ENCODE data around the gene MARK2.

The MARK2 gene

DNA sequence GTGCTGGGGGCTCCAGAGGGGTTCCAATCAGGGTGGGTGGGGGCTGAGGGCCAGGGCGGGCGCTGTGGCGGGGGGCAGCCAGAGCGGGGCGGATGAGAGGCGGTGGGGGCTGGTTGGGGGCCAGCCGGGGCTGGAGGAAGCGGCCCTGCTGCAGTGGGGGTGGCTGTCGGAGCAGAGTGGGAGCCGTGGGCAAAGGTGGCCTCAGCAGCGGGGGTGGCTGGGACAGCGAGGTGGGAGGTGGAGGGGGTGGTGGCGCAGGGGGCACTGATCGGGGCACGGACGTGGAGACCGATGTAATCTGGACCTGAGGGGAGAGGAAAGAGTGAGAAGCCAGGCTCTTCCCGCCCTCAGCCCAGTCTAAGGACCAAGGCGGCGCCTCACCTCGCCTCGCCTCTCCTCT lies 73.0 kb downstream of the MARK2 start:
- FAIRE-seq = no peak

DNA sequence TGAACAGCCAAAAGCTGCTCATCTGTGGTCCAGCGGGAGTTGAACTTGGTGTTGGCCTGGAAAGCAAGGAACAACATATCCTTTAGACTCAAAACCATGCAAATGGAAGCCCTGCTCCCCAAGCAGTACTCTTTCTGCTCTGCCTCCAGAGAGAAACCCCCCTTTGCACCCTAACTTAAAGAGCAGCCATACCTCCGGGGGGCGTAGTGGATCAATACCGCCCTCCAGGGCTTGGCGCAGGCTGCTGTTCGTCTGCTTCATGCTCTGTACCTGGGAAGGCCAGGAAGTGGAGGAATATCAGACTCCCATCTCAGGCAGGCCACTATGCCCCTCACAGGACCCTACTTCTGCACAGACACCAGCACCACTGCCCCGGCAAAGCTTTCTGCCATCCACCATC lies 73.8 kb downstream of the MARK2 start:
- no peak for FAIRE-seq

DNA sequence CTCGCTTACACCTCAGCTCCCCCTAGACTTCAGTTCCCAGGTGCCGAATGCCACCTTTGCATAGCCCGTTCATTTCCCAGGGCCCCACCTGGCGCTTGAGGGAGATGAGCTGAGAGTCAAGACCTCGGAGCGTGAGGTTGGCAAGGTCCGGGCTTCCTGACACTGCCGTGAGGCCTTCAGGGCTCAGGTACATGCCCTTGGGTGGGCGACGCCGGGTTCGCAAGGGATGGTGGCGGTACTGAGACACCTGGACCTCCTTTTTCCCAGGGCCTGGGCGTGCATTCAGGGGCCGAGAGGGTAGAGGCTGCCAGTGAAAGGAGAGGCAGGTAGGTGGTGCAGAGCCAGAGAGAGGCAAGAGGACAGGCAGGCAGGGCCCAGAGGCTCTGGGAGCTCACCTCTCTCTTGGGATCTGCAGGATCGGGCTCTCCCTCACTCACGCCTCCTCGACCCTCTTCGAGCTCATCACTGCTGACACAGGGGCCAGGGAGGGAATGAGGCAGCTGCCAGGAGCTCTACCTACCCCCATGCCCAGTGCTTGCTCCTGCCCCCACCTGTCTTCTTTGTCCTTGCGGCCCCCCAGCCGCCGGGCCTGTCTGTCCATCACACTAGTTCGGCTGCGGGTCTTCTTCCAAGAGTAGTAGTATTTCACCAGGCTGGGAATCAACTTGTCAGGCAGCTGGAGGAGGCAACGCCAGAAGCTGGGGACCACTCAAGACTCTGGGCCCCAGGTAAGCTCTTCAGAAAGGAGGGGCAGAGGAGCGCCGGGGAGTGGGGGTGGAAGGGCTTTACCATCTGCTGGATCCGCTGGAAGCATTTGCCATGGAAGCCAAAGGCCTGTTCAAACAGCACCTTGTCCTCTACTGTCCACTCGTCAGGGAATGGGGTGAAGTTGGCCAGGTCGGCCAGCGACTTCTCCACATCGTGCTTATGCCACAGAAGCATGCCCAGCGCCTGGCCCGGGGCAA lies 75.2 kb downstream of the MARK2 start:
- FAIRE-seq = no peak

DNA sequence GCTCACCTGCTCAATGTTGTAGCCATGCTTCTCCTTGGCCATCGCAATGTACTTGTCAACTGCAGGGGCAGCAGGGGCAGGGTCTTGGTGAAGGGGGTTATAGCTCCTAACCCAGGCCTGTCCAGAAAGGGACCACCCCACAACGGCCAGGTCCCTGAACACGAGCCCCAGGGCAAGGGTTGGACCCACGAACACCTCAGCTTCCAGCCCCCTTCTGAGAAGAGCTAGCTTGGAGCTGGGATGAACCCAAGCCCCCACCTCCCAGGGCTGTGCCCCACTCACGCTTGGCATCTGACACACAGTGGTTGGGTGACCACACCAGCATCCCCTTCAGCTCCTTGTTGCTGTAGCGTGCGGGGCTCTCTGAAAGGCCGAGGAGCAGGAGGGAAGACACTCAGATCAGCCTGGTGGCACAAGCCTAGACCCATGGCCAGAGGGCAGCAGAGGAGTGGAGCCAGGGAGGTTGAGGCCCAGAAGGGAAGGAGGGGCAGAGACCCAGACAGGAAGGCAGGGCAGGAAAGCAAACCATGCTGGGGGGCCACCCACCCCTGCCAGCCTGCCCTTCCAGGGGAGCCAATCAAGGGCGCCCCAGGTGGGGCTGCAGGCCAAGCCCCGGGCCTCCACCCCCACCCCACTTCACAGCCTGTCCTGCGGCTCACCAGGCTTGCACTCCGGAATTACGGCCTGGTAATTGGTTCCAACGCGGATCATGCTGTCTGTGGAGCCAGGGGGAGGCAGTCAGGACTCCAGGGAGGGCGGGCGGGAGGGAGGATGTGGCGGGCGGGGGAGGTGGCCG lies 76.2 kb downstream of the MARK2 start:
- FAIRE-seq = no peak

DNA sequence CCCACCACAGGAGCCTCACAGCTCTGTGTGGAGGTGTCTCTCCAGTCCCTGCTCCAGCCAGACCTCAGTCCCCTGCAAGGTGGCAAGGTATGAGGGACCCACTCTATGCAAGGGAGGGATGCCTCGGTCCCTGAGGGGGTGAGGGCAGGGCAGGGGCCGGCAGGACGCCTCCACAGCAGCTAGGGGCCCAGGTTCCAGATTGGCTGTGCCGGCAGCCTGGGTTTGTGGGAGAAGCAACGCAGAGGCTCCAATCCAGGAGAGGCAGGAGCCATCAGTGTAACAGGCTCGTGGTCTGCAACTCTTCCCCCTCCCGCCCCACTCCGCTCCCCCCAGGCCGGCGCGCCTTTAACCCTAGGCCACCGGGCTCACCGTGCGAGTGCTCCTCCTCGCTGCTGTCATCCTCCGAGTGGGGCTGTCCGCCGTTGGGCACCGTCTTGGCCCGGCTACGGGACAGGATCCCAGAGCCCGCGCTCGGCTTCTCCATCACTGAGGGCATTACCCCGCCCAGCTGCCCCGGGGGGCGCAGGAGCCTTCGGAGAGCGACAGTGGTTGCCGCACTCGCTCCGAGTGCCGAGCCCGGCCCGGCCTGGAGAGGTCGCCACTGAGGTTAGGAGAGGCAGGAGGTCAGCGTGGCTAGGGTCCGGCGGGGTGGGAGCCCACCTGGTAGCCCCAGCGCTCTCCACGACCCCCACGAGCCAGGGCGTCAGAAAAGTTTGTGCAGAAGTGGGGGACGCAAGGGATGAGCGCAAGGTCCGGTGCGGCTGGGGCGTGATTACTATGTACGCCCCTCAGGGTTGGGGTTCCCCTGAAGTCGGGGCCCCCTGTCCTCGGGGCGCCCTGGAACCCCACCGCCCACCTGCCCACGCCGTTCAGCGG lies 77.3 kb downstream of the MARK2 start:
- FAIRE-seq = no peak

DNA sequence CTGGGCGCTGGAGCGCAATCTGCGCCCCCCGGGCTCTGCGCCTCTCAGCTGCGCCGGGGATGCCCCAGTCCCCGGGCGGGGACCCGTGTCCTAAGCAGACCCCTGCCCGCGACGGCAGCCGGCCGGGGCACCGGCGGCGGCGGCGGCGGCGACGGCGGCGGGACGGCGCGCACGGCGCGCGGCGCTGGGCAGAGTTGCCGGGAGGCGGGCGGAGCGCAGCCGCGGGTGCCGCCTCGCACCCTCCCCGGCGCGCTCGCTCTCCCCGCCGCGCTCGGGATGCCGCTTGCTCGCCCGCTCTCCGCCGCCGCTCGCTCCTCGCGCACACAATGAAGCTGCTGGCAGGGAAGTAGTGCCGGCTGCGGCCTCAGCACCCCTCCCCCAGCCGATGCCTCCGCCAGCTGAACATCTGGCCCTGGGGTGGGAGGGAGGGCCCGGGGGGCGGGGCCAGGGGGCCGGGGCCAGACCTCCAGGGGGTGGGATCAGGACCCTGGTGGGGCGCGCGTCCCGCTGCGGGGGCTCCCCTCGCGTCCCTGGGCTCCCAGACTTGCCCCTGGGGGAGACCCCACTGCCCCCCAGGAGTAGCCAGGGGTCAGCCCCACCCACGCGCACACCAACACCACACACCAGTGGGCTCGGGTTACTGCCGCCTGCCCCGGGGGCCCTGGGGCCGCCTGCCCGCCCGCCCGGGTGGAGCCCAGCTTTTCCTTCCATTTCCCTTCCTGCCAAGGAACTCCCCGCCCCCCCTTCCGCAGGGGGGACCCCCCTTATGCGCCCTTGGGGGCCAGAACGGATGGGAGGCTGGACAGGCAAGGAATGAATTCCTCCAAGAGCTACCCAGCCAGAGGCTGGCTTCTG lies 78.2 kb downstream of the MARK2 start, which contains the start of gene RCOR2:
TSS of gene RCOR2 (minus strand) at position 328 of the 855 bp plus-strand sequence. CDS start 708 bp downstream, outside the sequence.
- FAIRE-seq = no peak

DNA sequence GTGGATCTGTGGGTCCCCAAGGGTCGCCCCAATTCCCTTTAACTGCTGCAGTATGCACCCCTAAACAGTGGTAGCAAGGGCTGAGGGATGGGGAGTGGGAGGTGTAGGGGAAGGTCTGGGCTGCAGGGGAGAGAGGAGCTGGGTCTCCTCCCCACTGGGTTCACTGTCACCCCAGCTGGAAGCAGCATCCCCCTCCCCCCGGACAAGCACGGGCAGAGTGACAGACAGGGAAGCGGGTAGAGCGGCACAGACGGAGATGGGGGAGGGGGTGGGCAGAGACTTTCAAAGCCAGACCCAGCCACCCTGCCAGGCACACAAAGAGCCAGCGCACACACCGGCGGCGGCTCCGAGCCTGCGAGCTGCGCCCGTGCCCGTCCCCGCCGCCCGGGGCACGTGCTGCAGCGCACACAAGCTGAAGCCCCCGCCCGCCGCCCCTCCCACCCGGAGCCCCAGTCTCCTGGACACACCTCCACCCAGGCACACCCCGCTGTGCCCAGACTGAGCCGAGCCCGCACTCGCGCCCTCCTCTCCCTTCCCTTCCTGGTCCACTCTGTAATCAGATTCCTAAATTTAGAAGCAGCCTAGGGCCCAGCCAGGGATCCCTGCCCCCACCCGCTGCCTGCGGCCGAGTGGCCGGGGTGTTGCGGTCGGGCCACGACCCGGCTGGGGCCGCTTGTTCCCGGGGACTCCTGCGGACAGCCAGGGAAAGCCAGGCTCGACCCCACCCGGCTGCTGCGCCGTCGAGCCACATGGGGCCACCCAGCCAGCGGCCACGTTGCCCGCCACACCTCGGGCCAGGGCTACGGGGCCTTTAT lies 79.0 kb downstream of the MARK2 start:
- FAIRE-seq = no peak

DNA sequence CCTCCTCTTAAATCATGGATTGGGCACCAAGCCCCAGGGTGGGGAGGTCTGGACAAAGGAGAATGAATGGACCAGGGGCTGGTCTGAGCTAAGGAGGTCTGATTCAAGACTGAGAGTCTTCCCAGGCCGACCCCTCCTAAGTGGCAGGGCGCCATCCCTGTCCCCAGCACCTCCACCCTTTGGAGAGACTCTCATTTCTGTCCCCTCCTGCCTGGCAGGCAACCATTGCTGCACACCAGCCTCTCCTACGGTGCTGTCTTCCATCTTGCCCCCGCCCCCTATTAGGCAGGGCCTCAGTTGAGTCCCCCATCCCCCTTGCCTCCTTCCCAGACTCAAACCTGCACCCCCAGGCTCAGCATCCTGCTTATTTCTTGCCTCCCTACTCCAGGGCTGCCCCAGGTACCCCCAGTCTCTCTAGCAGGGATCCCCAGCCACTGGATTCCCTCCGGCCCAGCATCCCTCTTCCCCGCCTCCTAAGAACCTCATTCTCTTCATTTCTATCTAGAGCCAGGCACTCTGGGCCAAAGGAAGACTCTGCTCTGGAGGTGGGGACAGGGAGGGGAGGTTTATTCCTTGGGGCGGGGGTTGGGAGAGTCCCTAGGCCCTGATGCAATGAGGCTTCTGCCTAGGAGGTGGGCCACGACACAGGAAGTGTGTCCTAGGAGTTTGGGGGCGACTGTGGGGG lies 79.7 kb downstream of the MARK2 start:
- no peak for FAIRE-seq

DNA sequence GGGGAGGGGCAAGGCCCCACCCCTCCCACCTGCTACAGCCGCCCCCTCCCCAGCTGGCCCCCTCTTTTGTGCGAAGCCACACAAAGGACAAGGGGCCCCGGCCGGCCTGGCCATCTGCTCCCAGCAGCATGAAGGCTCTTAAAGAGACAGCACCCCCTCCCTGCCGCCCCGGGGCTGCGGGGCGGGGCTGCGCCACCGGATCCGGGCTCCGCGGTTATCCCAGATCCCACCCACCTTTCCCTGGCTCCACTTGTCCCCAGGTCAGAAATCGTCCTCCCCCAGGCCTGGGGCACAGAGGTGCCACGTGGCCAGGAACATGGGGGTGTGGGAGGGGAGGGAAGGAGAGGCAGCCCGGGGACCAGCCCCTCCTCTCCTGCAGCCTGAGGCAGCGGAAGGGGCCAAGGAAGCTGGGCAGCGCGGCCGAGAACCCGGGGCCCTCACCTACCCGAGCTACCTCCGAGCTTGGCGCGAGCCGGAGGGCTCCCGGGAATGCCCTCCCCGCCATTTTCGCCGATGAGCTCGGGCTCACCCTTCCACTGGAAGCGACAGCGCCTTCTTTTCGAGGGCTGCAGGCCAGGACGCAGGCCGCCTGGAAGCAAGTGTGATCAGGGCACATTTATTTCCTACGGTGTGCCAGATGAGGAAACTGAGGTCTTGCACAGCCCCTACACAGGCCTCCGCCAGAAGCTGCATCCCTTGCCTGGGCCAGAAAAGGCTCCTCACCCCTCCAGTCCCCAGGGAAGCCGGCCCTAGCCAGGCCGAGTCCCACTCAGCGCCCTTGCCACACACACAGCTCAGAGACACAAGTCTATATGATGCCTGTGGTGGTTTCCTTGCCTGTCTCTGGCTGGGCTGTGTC lies 80.6 kb downstream of the MARK2 start:
- no peak for FAIRE-seq

DNA sequence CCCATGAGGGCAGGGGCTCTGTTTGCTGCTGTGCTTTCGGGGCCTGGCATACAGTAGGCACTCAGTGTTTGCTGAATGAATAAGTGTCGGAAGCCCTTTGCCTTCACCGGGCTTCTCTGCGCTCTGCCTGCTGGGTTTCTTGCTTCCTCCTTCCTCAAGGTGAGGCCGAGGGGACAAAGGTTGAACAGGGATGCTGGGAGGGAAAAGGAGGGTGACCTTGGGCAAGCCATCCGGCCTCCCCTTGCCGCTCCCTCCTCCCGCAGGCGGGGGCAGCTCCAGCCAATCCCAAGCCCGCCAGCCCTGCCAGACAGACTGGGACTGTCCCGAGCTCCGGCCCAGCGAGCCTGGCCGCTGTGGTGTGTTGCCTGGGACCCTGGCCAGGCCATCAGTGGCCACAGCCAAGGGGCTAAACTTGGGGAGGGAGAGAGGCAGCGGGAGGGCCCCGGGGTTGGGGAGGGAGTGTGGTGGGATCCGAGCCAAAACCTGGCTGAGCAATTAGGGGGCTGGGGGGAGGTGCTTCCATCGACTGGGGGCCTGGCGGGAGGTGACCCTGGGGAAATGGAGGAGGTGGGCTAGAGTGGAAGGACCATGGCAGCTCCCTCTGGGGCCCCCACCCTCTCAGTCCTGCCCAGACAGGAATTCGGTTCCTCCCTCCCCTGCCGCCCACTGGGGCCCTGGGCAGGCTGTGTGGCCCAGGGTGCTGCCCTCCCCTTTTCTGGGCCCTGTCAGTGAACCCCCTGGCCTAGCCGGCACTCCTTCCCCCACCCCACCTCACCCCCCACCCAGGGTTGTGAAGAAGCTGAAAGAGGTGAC lies 81.4 kb downstream of the MARK2 start:
- FAIRE-seq = no peak

DNA sequence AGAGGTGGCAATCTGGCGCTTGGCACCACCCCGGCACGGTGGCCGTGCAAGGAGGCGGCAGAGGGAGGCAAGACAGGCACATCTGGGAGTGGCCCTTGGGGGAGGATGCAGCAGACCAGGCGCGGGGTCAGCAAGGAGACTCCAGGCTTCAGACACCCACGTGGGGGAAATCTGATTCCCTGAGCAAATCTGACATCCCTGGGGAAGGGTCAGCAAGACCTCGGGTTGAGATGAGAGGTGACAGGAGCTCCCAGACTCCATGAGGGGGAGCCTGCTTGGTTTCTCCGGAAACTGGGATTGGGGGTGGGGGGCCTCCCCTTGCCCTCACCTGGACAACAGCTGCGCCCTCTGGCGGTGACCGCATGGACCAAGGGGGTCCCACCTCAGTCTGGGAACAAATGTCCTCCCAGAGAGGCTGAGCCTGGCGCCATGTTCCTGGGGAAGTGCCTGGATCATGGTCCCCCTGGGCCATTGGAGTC lies 82.1 kb downstream of the MARK2 start:
- FAIRE-seq = no peak

DNA sequence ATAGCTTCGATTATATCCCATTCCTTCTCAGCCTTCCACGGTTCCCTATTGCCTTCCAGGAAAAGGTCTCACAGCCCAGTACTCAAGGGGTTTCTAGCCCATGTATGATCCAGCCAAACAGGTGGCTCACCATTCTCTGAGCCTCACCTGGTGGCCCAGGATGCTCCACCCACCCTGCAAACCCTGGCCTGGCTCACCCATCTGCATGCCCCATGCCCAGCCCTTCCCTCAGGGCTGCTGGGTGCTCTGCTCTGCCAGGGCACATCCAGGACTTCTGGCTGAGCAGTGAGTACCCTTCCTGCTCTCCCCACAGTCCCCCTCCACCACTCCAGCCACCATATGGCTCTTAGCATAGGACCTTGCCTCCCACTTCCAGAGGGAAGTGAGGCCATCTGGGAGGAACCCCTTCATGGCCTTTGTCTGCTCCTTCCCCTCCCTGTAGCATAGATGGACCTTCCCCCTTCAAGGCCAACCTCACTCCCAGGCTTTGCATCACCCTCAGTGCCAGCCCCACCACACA lies 83.8 kb downstream of the MARK2 start:
- no peak for FAIRE-seq

DNA sequence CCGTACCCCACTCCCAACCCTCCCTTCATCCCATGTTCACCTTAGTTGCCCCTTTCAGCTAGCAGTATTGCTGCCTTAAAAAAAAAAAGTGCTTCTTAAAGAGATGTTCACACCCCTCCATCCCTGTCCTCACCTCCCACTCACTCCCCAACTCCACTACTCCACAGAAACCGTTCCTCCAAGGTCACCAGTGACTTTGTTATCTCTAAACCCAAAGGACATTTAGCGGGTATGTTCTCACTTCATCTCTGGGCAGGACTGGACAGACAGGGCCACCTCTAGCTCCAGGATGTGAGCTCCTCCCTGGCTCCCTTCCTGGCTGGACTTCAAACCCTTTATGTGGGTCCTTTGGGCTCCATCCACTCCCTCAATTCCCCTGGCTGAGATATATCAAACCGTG lies 84.4 kb downstream of the MARK2 start:
- FAIRE-seq = no peak

DNA sequence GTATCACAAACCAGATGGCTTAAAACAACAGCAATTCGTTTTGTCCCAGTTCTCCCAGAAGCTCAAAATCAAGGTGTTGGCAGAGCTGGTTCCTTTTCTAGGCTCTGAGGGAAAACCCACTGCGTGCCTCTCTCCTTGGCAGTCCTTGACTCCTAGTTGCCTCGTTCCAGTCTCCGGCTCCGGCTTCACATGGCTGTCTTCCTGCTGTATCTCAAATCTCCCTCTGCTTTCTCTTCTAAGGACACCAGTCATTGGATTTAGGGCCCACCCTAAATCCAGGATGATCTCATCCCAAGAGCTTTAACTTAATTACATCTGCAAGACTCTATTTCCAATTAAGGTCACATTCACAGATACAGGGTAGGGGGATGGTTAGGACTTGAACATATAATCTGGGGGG lies 90.7 kb downstream of the MARK2 start:
- FAIRE-seq = no peak

DNA sequence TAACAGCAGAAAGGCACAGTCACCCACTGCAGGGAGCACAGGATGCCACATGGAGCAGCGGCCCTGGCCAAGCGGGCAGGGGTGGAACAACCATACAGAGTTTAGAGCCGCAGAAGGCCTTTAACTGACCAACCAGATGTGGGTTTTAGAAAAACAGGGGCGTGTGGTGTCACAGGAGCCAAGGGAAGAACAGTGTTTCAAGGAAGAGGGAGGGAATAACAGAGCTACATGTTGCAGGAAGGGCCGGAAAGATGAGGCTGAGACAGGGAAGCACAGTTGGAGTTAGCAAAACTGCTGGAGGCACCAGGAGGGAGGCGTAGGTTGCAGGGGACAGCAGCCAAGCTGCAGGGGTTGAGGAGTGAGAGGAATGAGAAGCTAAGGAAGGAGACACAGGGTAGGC lies 92.1 kb downstream of the MARK2 start:
- FAIRE-seq = no peak

DNA sequence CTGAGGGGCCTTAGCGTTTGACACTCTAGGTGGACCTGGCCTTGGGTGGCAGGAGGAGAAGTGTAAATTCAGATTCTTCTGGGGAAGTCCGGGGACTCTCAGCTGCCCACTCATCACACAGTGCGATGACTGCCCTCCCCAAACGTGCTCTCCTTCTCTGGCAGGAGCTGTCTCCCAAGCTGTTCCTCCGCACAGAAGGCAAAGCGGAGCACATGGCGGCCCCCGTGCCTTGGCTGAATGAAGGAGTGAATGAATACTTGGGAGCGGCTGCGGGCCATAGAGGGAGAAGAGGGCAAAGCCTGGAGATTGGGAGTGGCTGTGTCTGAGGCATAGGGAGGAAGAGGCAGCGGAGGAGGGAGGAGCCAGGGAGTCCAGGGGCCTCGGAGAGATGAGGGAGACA lies 93.0 kb downstream of the MARK2 start:
- FAIRE-seq = no peak

DNA sequence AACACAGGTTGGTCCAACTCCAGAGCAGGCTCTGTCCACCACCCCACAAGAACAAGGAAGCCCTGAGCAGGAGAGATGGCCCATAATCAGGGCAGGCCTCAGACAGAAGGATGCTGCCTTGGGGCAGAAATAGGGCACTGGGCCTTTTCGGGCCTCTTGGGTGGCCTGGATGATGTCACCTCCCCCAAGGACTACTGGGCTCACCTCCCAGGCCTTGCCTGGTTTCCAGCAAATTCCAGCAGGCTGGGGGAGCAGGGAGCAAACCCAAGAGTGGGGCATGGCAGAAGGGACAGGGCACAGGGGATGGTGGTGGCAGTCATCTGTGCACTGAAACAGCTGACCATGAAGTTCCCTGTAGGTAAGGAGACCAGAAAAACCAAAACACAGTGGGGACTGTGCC lies 94.5 kb downstream of the MARK2 start:
- FAIRE-seq = no peak
